ENCODE data around the gene BZW1. TPM values are rescaled to one million over a fixed set of nuclear protein-coding genes. Genes with fewer than 3 reads are reported as not detected.
A peak's percentile ranks its signal among the peaks of the same experiment; 100 is the strongest.

BZW1 gene
- total and polyA plus RNA-seq, 4 donors = 177 to 457 (median 248) TPM

GRCh38 chr2:200863782-200864175 is 52.1 kb downstream of the BZW1 start:
- peak in 1 of 6 donors; percentile 80 for DNase-seq (ENCODE audit: low read depth in 4 of 6, low spot score in 6 of 6)
- Histone ChIP-seq H3K36me3 (ENCODE audit: control insufficient read depth, insufficient read depth, low read length) (peaks cover 6% of the 10 kb centered on the region), H3K27me3 (ENCODE audit: control insufficient read depth, insufficient read depth, low read length) (no peaks in the 10 kb centered on the region), H3K27ac (ENCODE audit: low read depth, low read length) (peak overlapping the region; percentile 99), H3K9me3 (ENCODE audit: control insufficient read depth, insufficient read depth, low read length) (no peaks in the 10 kb centered on the region), H3K4me3 (ENCODE audit: low read depth, low read length) (peak overlapping the region; percentile 93), H3K4me1 (ENCODE audit: control insufficient read depth, insufficient read depth, low read length) (peaks cover 7% of the 10 kb centered on the region)
- WGBS (ENCODE audit: insufficient coverage) = 0% methylated on average over 19 of the region's 19 CpGs

GRCh38 chr2:200864176-200865034 is 52.7 kb downstream of the BZW1 start, which contains the start of gene CLK1:
Gene CLK1 (minus strand): TSS chr2:200864658. CDS start chr2:200861862, 2,796 bp downstream.
- H3K27ac ChIP-seq (ENCODE audit: low read depth, low read length) = peak within 1 kb of the TSS; percentile 99
- H3K27me3 ChIP-seq (ENCODE audit: control insufficient read depth, insufficient read depth, low read length) = no peaks in the 10 kb centered on the region
- DNase-seq (ENCODE audit: low read depth in 4 of 6, low spot score in 6 of 6) = peak; percentile 89 to 98 (median 93)
- peaks cover 4% of the 10 kb centered on the region for H3K4me1 ChIP-seq (ENCODE audit: control insufficient read depth, insufficient read depth, low read length)
- no peaks in the 10 kb centered on the region for H3K36me3 ChIP-seq (ENCODE audit: control insufficient read depth, insufficient read depth, low read length)
- under 1% methylated on average over 82 of the region's 89 CpGs for WGBS (ENCODE audit: insufficient coverage)
- H3K9me3 ChIP-seq (ENCODE audit: control insufficient read depth, insufficient read depth, low read length) = no peaks in the 10 kb centered on the region
- H3K4me3 ChIP-seq (ENCODE audit: low read depth, low read length) = peak within 1 kb of the TSS; percentile 93

GRCh38 chr2:200869014-200869413 is 57.3 kb downstream of the BZW1 start:
- H3K4me1 ChIP-seq (ENCODE audit: control insufficient read depth, insufficient read depth, low read length) = peaks cover 4% of the 10 kb centered on the region
- WGBS (ENCODE audit: insufficient coverage) = 96% methylated on average over 2 of the region's 2 CpGs
- H3K27me3 ChIP-seq (ENCODE audit: control insufficient read depth, insufficient read depth, low read length) = no peaks in the 10 kb centered on the region
- no peak overlapping the region for H3K27ac ChIP-seq (ENCODE audit: low read depth, low read length)
- DNase-seq (ENCODE audit: low read depth in 4 of 6, low spot score in 6 of 6) = no peak
- H3K4me3 ChIP-seq (ENCODE audit: low read depth, low read length) = no peak overlapping the region
- H3K36me3 ChIP-seq (ENCODE audit: control insufficient read depth, insufficient read depth, low read length) = peaks cover 21% of the 10 kb centered on the region
- H3K9me3 ChIP-seq (ENCODE audit: control insufficient read depth, insufficient read depth, low read length) = no peaks in the 10 kb centered on the region

GRCh38 chr2:200871151-200871550 is 59.4 kb downstream of the BZW1 start:
- Histone ChIP-seq H3K4me1 (ENCODE audit: control insufficient read depth, insufficient read depth, low read length) (no peaks in the 10 kb centered on the region), H3K27ac (ENCODE audit: low read depth, low read length) (no peak overlapping the region), H3K4me3 (ENCODE audit: low read depth, low read length) (no peak overlapping the region), H3K36me3 (ENCODE audit: control insufficient read depth, insufficient read depth, low read length) (peaks cover 31% of the 10 kb centered on the region), H3K27me3 (ENCODE audit: control insufficient read depth, insufficient read depth, low read length) (no peaks in the 10 kb centered on the region), H3K9me3 (ENCODE audit: control insufficient read depth, insufficient read depth, low read length) (no peaks in the 10 kb centered on the region)
- no CpG with 5 or more reads among the region's 3 CpGs for WGBS (ENCODE audit: insufficient coverage)
- no peak for DNase-seq (ENCODE audit: low read depth in 4 of 6, low spot score in 6 of 6)

- H3K36me3 ChIP-seq (ENCODE audit: control insufficient read depth, insufficient read depth, low read length) = peaks cover 44% of the 10 kb centered on the region
- no peaks in the 10 kb centered on the region for H3K4me1 ChIP-seq (ENCODE audit: control insufficient read depth, insufficient read depth, low read length)
- WGBS (ENCODE audit: insufficient coverage) = 100% methylated on average over 4 of the region's 6 CpGs
Observed at GRCh38 chr2:200873560-200873959, 61.9 kb downstream of the BZW1 start.

More at GRCh38 chr2:200873560-200873959, 61.9 kb downstream of the BZW1 start:
- H3K27me3 ChIP-seq (ENCODE audit: control insufficient read depth, insufficient read depth, low read length) = no peaks in the 10 kb centered on the region
- no peaks in the 10 kb centered on the region for H3K9me3 ChIP-seq (ENCODE audit: control insufficient read depth, insufficient read depth, low read length)
- DNase-seq (ENCODE audit: low read depth in 4 of 6, low spot score in 6 of 6) = no peak
- no peak overlapping the region for H3K4me3 ChIP-seq (ENCODE audit: low read depth, low read length)
- no peak overlapping the region for H3K27ac ChIP-seq (ENCODE audit: low read depth, low read length)

Small RNAs within 50 kb of the gene (small RNA-seq; reads per million reads assigned to genes)
- not detected for gene RF00019 (ENCODE audit: low replicate concordance)
- not detected for gene RNA5SP115 (ENCODE audit: low replicate concordance)
- gene RNU1-133P (ENCODE audit: low replicate concordance) = 0.32 reads per million, percentile 32 among the genes with 10 or more reads in this experiment
- gene RNU6-31P (ENCODE audit: low replicate concordance) = not detected

Other genes starting within 250 kb of the BZW1 start
- 10 to 100 TPM in 1 of 2 donors, 1 to 10 TPM in 1; 9.2 to 35.6 TPM for gene AOX1, start 225.9 kb upstream of the BZW1 start, total RNA-seq
- gene AOX1, start 225.9 kb upstream of the BZW1 start, polyA plus RNA-seq (ENCODE audit: insufficient read length in 2 of 2) = 1 to 10 TPM; 1.2 to 6.5 TPM
- gene CLK1, start 52.7 kb downstream of the BZW1 start, total RNA-seq = 100 to 1,000 TPM; 170 to 220 TPM
- gene CLK1, start 52.7 kb downstream of the BZW1 start, polyA plus RNA-seq (ENCODE audit: insufficient read length in 2 of 2) = 100 to 1,000 TPM; 203 to 207 TPM
- 10 to 100 TPM; 43.9 to 57.7 TPM for gene PPIL3, start 77.2 kb downstream of the BZW1 start, total RNA-seq
- gene PPIL3, start 77.2 kb downstream of the BZW1 start, polyA plus RNA-seq (ENCODE audit: insufficient read length in 2 of 2) = 10 to 100 TPM; 65.3 to 74.0 TPM
- 10 to 100 TPM; 38.5 to 38.9 TPM for gene NIF3L1, start 77.5 kb downstream of the BZW1 start, total RNA-seq
- 10 to 100 TPM; 32.1 to 32.5 TPM for gene NIF3L1, start 77.5 kb downstream of the BZW1 start, polyA plus RNA-seq (ENCODE audit: insufficient read length in 2 of 2)
- gene ORC2, start 151.8 kb downstream of the BZW1 start, total RNA-seq = 10 to 100 TPM; 18.4 to 20.1 TPM
- gene ORC2, start 151.8 kb downstream of the BZW1 start, polyA plus RNA-seq (ENCODE audit: insufficient read length in 2 of 2) = 10 to 100 TPM; 12.1 to 18.6 TPM